Dermis blood vessel endothelial cell (primary cell): ENCODE data around the gene TRA2B. TPM values are rescaled to one million over a fixed set of nuclear protein-coding genes. Genes with fewer than 3 reads are reported as not detected.

Experiments
- DNase-seq: peaks from one replicate; pipeline ENCODE4 v3.0.0; 2010
- total RNA-seq: library from RNA; depleted of rRNA; stranded (reverse); fragments of >200 nt; gene quantifications from 2 replicates; pipeline ENCODE4 v1.2.3, GENCODE V29; 2014

Gene TRA2B
- total RNA-seq, 1 donor from 2014 or later = 219 TPM

- DNase-seq = no peak
These were observed 71.3 kb downstream of the TRA2B start for GRCh38 chr3:185866555-185866954.

Other genes with a start within 250 kb of the TRA2B start
- gene IGF2BP2, start 113.0 kb downstream of the TRA2B start, total RNA-seq = 30.0 and 61.2 TPM in 2 replicates
- gene ETV5, start 171.1 kb upstream of the TRA2B start, total RNA-seq = 14.1 and 38.6 TPM in 2 replicates